ENCODE results near the gene MOBP. TPM values are rescaled to one million over a fixed set of nuclear protein-coding genes. Genes with fewer than 3 reads are reported as not detected.
"Not testable (repeated sequence)": the region's sequence is repeated elsewhere in the genome, so short reads cannot be mapped to it uniquely, and the experiment has no call there.

Gene MOBP
- 0.10 TPM for polyA plus RNA-seq
- long read RNA-seq, donor 1, result 0 reads
- long read RNA-seq, donor 2, result 0 reads
- long read RNA-seq, donor 3, result 0 reads
- long read RNA-seq, donor 4, result 0 reads
- long read RNA-seq, donor 5, result 0 reads
- long read RNA-seq, donor 6, result 0 reads
- long read RNA-seq, donor 7, result 0 reads
- long read RNA-seq, donor 8, result 0 reads
- long read RNA-seq, donor 9, result 0 reads
- long read RNA-seq, donor 10, result 0 reads
- long read RNA-seq, donor 11, result 0 reads

- Histone ChIP-seq H3K4me1 (ENCODE audit: control insufficient read depth, insufficient read depth, low read length) (no peaks in the 10 kb centered on the region), H3K27ac (ENCODE audit: low read length) (no peak within 1 kb of the TSS), H3K4me3 (ENCODE audit: low read length) (no peak within 1 kb of the TSS), H3K36me3 (ENCODE audit: control insufficient read depth, insufficient read depth, low read length) (no peaks in the 10 kb centered on the region), H3K9me3 (ENCODE audit: control insufficient read depth, low read depth, low read length) (no peaks in the 10 kb centered on the region), H3K27me3 (ENCODE audit: control insufficient read depth, insufficient read depth, low read length) (peaks cover 2% of the 10 kb centered on the region)
- DNase-seq, result no peak
- 55% methylated on average over 2 of the region's 4 CpGs for WGBS (ENCODE audit: insufficient coverage, low lambda C conversion rate)
Observed at GRCh38 chr3:39467394-39468107, at the start of gene MOBP. Gene MOBP, plus strand, starts transcription at chr3:39467680. Its CDS starts 34,390 bp downstream, at chr3:39502070.

GRCh38 chr3:39418556-39419225, 48.8 kb upstream of the MOBP start:
- H3K27me3 ChIP-seq (ENCODE audit: control insufficient read depth, insufficient read depth, low read length); DNase-seq; H3K36me3 ChIP-seq (ENCODE audit: control insufficient read depth, insufficient read depth, low read length); H3K4me1 ChIP-seq (ENCODE audit: control insufficient read depth, insufficient read depth, low read length); H3K27ac ChIP-seq (ENCODE audit: low read length); H3K9me3 ChIP-seq (ENCODE audit: control insufficient read depth, low read depth, low read length); H3K4me3 ChIP-seq (ENCODE audit: low read length): not testable (repeated sequence)
- 80% methylated on average over 1 of the region's 14 CpGs for whole genome bisulfite sequencing (ENCODE audit: insufficient coverage, low lambda C conversion rate)

- H3K36me3 ChIP-seq (ENCODE audit: control insufficient read depth, insufficient read depth, low read length), result no peaks in the 10 kb centered on the region
- H3K9me3 ChIP-seq (ENCODE audit: control insufficient read depth, low read depth, low read length), result no peaks in the 10 kb centered on the region
- no CpG with 5 or more reads among the region's 2 CpGs for WGBS (ENCODE audit: insufficient coverage, low lambda C conversion rate)
- no peak overlapping the region for H3K4me3 ChIP-seq (ENCODE audit: low read length)
- no peak for DNase-seq
- H3K27ac ChIP-seq (ENCODE audit: low read length), result no peak overlapping the region
- no peaks in the 10 kb centered on the region for H3K27me3 ChIP-seq (ENCODE audit: control insufficient read depth, insufficient read depth, low read length)
- H3K4me1 ChIP-seq (ENCODE audit: control insufficient read depth, insufficient read depth, low read length), result peaks cover 6% of the 10 kb centered on the region
Observed at GRCh38 chr3:39419742-39420315, 47.7 kb upstream of the MOBP start.

- no CpG with 5 or more reads among the region's 2 CpGs for WGBS (ENCODE audit: insufficient coverage, low lambda C conversion rate)
- no peaks in the 10 kb centered on the region for H3K36me3 ChIP-seq (ENCODE audit: control insufficient read depth, insufficient read depth, low read length)
- no peaks in the 10 kb centered on the region for H3K27me3 ChIP-seq (ENCODE audit: control insufficient read depth, insufficient read depth, low read length)
- DNase-seq, result no peak
- peaks cover 6% of the 10 kb centered on the region for H3K4me1 ChIP-seq (ENCODE audit: control insufficient read depth, insufficient read depth, low read length)
- no peak overlapping the region for H3K4me3 ChIP-seq (ENCODE audit: low read length)
- H3K27ac ChIP-seq (ENCODE audit: low read length), result no peak overlapping the region
- no peaks in the 10 kb centered on the region for H3K9me3 ChIP-seq (ENCODE audit: control insufficient read depth, low read depth, low read length)
Observed at GRCh38 chr3:39420543-39420942, 46.9 kb upstream of the MOBP start.

GRCh38 chr3:39423436-39423970, 44.0 kb upstream of the MOBP start:
- Histone ChIP-seq H3K36me3 (ENCODE audit: control insufficient read depth, insufficient read depth, low read length) (no peaks in the 10 kb centered on the region), H3K4me3 (ENCODE audit: low read length) (no peak overlapping the region), H3K27me3 (ENCODE audit: control insufficient read depth, insufficient read depth, low read length) (no peaks in the 10 kb centered on the region), H3K4me1 (ENCODE audit: control insufficient read depth, insufficient read depth, low read length) (peaks cover 4% of the 10 kb centered on the region), H3K27ac (ENCODE audit: low read length) (no peak overlapping the region), H3K9me3 (ENCODE audit: control insufficient read depth, low read depth, low read length) (no peaks in the 10 kb centered on the region)
- 33% methylated on average over 1 of the region's 1 CpG for WGBS (ENCODE audit: insufficient coverage, low lambda C conversion rate)
- no peak for DNase-seq

- H3K27ac ChIP-seq (ENCODE audit: low read length), result no peak overlapping the region
- no peaks in the 10 kb centered on the region for H3K27me3 ChIP-seq (ENCODE audit: control insufficient read depth, insufficient read depth, low read length)
- no peak overlapping the region for H3K4me3 ChIP-seq (ENCODE audit: low read length)
- no peak for DNase-seq
- H3K36me3 ChIP-seq (ENCODE audit: control insufficient read depth, insufficient read depth, low read length), result no peaks in the 10 kb centered on the region
- WGBS (ENCODE audit: insufficient coverage, low lambda C conversion rate), result no CpG with 5 or more reads among the region's 1 CpG
- H3K9me3 ChIP-seq (ENCODE audit: control insufficient read depth, low read depth, low read length), result no peaks in the 10 kb centered on the region
- H3K4me1 ChIP-seq (ENCODE audit: control insufficient read depth, insufficient read depth, low read length), result peaks cover 4% of the 10 kb centered on the region
Observed at GRCh38 chr3:39426312-39426711, 41.2 kb upstream of the MOBP start.

- no peaks in the 10 kb centered on the region for H3K36me3 ChIP-seq (ENCODE audit: control insufficient read depth, insufficient read depth, low read length)
- DNase-seq, result no peak
- no peak overlapping the region for H3K4me3 ChIP-seq (ENCODE audit: low read length)
- H3K27me3 ChIP-seq (ENCODE audit: control insufficient read depth, insufficient read depth, low read length), result no peaks in the 10 kb centered on the region
- no CpG with 5 or more reads among the region's 1 CpG for WGBS (ENCODE audit: insufficient coverage, low lambda C conversion rate)
- no peaks in the 10 kb centered on the region for H3K9me3 ChIP-seq (ENCODE audit: control insufficient read depth, low read depth, low read length)
- no peaks in the 10 kb centered on the region for H3K4me1 ChIP-seq (ENCODE audit: control insufficient read depth, insufficient read depth, low read length)
- no peak overlapping the region for H3K27ac ChIP-seq (ENCODE audit: low read length)
Observed at GRCh38 chr3:39427506-39427905, 40.0 kb upstream of the MOBP start.

- Histone ChIP-seq H3K27ac (ENCODE audit: low read length) (no peak overlapping the region), H3K36me3 (ENCODE audit: control insufficient read depth, insufficient read depth, low read length) (no peaks in the 10 kb centered on the region), H3K4me1 (ENCODE audit: control insufficient read depth, insufficient read depth, low read length) (no peaks in the 10 kb centered on the region), H3K27me3 (ENCODE audit: control insufficient read depth, insufficient read depth, low read length) (no peaks in the 10 kb centered on the region), H3K4me3 (ENCODE audit: low read length) (no peak overlapping the region), H3K9me3 (ENCODE audit: control insufficient read depth, low read depth, low read length) (no peaks in the 10 kb centered on the region)
- no CpG with 5 or more reads among the region's 22 CpGs for WGBS (ENCODE audit: insufficient coverage, low lambda C conversion rate)
- DNase-seq, result no peak
Observed at GRCh38 chr3:39428745-39429201, 38.7 kb upstream of the MOBP start.

- H3K36me3 ChIP-seq (ENCODE audit: control insufficient read depth, insufficient read depth, low read length), result no peaks in the 10 kb centered on the region
- 100% methylated on average over 2 of the region's 11 CpGs for WGBS (ENCODE audit: insufficient coverage, low lambda C conversion rate)
- no peaks in the 10 kb centered on the region for H3K9me3 ChIP-seq (ENCODE audit: control insufficient read depth, low read depth, low read length)
- H3K4me1 ChIP-seq (ENCODE audit: control insufficient read depth, insufficient read depth, low read length), result no peaks in the 10 kb centered on the region
- H3K27ac ChIP-seq (ENCODE audit: low read length), result no peak overlapping the region
- DNase-seq, result no peak
- no peaks in the 10 kb centered on the region for H3K27me3 ChIP-seq (ENCODE audit: control insufficient read depth, insufficient read depth, low read length)
- H3K4me3 ChIP-seq (ENCODE audit: low read length), result no peak overlapping the region
Observed at GRCh38 chr3:39429466-39429865, 38.0 kb upstream of the MOBP start.

- Histone ChIP-seq H3K4me1 (ENCODE audit: control insufficient read depth, insufficient read depth, low read length) (no peaks in the 10 kb centered on the region), H3K4me3 (ENCODE audit: low read length) (no peak overlapping the region), H3K36me3 (ENCODE audit: control insufficient read depth, insufficient read depth, low read length) (no peaks in the 10 kb centered on the region), H3K27ac (ENCODE audit: low read length) (no peak overlapping the region), H3K9me3 (ENCODE audit: control insufficient read depth, low read depth, low read length) (no peaks in the 10 kb centered on the region), H3K27me3 (ENCODE audit: control insufficient read depth, insufficient read depth, low read length) (no peaks in the 10 kb centered on the region)
- no CpG with 5 or more reads among the region's 5 CpGs for WGBS (ENCODE audit: insufficient coverage, low lambda C conversion rate)
- DNase-seq, result no peak
Observed at GRCh38 chr3:39432342-39432741, 35.1 kb upstream of the MOBP start.
